Mesothelial cell of epicardium (in vitro differentiated cells): ENCODE results near the gene CSTB. TPM values are rescaled to one million over a fixed set of nuclear protein-coding genes. Genes with fewer than 3 reads are reported as not detected.

ENCODE experiments used
- DNase-seq, 2 experiments: peaks; one replicate each; pipeline ENCODE4 v3.0.0; 2021; ENCODE audit warnings: low spot score in 2 of 2; ENCODE audit not compliant: unreplicated experiment in 2 of 2
- H3K27ac Mint-ChIP-seq: 2 replicates; pipeline ENCODE4 v1.8.0; 2021; ENCODE audit warnings: mixed read lengths
- H3K27me3 Mint-ChIP-seq: 2 replicates; pipeline ENCODE4 v1.8.0; 2021; ENCODE audit warnings: low read depth, mixed read lengths
- H3K36me3 Mint-ChIP-seq: 2 replicates; pipeline ENCODE4 v1.8.0; 2021; ENCODE audit warnings: mixed read lengths
- H3K4me1 Mint-ChIP-seq: 2 replicates; pipeline ENCODE4 v1.8.0; 2021; ENCODE audit warnings: mixed read lengths
- H3K4me3 Mint-ChIP-seq: 2 replicates; pipeline ENCODE4 v1.8.0; 2021; ENCODE audit warnings: mild to moderate bottlenecking, moderate library complexity, mixed read lengths
- H3K9me3 Mint-ChIP-seq: 2 replicates; pipeline ENCODE4 v1.8.0; 2021; ENCODE audit warnings: mixed read lengths
- total RNA-seq: library from RNA; stranded (reverse); gene quantifications from 3 replicates; pipeline ENCODE4 v1.2.1, GENCODE V29; 2021
- TF ChIP-seq, protein P1 (sequence below): fragments of 200-600 bp; sonication (generic); IDR thresholded peaks from one replicate; pipeline ENCODE4 v1.5.0; 2021; ENCODE audit warnings: antibody characterized with exemption; ENCODE audit not compliant: unreplicated experiment

The CSTB gene
- total RNA-seq, 1 donor from 2014 or later = 23.3 TPM

DNA sequence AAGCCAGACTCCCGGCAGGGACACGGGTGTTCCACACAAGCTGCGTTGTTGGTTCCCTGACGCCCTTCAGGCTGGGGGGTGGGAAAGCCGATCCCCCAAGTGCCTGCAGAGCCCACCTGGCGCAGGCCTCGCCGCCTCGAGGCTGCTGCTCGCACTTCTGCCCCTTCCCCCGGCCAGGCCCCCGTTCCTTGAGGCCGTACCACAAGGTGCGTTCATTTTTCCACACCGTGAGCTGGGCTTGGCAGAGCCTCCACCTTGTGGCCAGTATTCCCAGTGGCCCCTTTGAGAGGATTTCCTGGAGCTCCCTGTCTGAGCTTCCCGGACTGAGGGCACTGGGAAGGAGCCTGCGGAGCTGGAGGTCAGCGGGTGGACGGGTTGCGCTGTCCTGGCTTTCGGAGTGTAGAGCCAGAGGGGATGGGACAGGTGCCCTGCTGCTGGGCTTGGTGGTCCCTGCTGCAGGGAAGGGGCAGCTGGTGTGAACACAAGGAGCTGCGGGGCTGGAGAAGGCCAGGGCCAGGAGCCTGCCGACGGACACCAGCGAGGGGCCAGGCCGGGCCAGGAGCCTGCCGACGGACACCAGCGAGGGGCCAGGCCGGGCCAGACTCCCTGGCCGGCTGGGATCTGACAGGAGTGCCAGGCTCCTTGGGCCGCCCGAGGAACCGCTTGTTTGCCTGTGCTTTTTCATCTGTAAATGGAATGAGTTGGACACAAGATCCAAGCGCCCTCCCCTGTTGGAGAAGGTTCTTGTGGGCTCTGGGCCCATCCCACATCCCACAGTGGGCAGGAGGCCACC lies 38.8 kb downstream of the CSTB start:
- no peak for DNase-seq
- H3K36me3 Mint-ChIP-seq = peaks cover 3% of the 10 kb centered on the region
- H3K9me3 Mint-ChIP-seq = no peaks in the 10 kb centered on the region
- TF ChIP-seq, protein P1, sequence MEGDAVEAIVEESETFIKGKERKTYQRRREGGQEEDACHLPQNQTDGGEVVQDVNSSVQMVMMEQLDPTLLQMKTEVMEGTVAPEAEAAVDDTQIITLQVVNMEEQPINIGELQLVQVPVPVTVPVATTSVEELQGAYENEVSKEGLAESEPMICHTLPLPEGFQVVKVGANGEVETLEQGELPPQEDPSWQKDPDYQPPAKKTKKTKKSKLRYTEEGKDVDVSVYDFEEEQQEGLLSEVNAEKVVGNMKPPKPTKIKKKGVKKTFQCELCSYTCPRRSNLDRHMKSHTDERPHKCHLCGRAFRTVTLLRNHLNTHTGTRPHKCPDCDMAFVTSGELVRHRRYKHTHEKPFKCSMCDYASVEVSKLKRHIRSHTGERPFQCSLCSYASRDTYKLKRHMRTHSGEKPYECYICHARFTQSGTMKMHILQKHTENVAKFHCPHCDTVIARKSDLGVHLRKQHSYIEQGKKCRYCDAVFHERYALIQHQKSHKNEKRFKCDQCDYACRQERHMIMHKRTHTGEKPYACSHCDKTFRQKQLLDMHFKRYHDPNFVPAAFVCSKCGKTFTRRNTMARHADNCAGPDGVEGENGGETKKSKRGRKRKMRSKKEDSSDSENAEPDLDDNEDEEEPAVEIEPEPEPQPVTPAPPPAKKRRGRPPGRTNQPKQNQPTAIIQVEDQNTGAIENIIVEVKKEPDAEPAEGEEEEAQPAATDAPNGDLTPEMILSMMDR = no peak
- no peaks in the 10 kb centered on the region for H3K27me3 Mint-ChIP-seq
- H3K4me1 Mint-ChIP-seq = peaks cover 19% of the 10 kb centered on the region
- H3K4me3 Mint-ChIP-seq = no peak overlapping the region
- no peak overlapping the region for H3K27ac Mint-ChIP-seq

DNA sequence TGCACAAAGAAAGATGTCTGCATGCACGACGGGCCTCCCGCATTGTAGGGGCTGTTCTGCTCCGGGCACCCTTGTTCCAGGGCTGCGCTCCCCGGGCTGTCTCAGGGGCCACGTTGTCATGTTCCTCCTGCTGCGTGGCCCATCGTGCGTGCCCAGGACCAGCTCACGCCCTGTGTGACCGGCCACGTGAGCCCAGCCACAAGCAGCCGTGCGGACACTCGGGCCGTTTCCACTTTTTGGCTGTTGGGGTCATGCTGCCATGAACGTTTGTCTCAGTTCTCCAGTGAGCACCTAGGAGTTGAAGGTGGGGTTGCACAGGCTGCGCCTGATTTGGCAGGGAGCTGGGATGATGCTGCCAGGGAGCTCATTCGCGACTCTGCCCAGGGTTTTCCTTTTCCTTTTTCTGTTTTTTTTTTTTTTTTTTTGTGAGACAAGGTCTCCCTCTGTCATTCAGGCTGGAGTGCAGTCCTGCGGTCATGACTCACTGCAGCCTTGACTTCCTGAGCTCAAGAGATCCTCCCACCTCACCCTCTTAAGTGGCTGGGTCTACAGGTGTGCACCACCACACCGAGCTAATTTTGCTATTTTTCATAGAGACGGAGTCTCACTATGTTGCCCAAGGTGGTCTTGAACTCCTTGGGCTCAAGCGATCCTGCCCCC lies 39.8 kb downstream of the CSTB start:
- no peaks in the 10 kb centered on the region for H3K27me3 Mint-ChIP-seq
- H3K4me3 Mint-ChIP-seq = no peak overlapping the region
- no peak overlapping the region for H3K27ac Mint-ChIP-seq
- H3K36me3 Mint-ChIP-seq = peaks cover 3% of the 10 kb centered on the region
- TF ChIP-seq, protein P1 = no peak
- peaks cover 16% of the 10 kb centered on the region for H3K4me1 Mint-ChIP-seq
- H3K9me3 Mint-ChIP-seq = no peaks in the 10 kb centered on the region
- no peak for DNase-seq

DNA sequence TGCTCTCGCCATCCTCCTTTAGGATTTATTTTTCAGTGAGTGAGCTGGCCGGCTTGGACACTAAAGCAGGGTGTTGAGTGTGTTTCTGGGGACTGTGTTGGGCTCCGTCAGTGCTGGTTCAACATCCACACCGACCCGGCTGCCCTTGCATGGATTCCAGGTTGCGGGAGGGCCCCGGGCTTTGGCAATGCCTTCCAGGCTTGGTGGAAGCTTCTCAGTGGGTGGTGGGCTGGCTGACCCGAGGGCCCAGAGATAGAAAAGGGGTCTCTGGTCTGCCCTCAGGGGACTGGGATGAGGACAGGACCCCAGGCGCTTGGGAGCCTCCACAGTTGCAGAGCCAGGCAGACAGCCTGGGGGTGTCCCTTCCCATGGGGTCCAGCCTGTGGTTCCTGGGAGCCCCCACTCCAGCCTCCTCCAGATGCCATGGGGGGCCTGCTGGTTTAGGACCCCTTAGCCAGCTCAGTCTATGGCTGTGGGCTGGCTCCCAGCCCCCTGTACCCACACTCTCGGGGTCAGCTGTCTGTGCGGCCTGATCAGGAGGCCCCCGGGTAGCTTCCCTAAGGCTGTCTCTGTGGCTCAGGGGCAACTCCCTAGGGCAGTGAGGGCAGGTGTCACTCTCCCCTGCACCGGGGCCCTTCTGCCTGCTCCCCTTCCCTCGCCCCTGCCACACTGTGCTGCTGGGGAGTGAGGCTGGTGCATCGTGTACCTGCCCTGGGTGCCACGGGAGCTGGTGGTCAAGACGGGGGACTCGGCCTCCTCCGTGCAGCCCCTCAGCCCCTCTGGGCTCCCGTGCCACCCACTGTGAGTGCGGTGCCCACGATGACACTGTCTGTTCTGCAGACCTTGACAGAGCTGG lies 40.6 kb downstream of the CSTB start:
- Mint-ChIP-seq H3K27me3 (no peaks in the 10 kb centered on the region), H3K4me1 (peaks cover 11% of the 10 kb centered on the region), H3K27ac (no peak overlapping the region), H3K4me3 (no peak overlapping the region), H3K9me3 (no peaks in the 10 kb centered on the region), H3K36me3 (peaks cover 3% of the 10 kb centered on the region)
- DNase-seq = no peak
- TF ChIP-seq, protein P1 = no peak

DNA sequence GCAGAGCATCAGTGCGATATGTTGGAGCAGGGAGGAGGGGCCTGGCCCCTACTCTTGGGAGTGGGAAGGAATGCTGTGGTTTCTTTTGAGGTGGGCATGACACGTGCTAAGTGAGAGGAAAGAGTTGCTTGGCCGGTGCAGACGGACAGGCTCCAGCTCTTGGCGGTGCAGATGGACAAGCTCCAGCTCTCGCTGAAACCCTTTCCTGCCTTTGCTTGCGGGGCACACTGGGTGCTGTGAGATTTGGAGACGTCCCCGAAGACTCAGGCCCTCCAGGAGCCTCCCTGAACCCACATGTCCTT lies 41.2 kb downstream of the CSTB start:
- peaks cover 9% of the 10 kb centered on the region for H3K4me1 Mint-ChIP-seq
- no peaks in the 10 kb centered on the region for H3K9me3 Mint-ChIP-seq
- H3K4me3 Mint-ChIP-seq = no peak overlapping the region
- H3K27ac Mint-ChIP-seq = no peak overlapping the region
- TF ChIP-seq, protein P1 = no peak
- peaks cover 3% of the 10 kb centered on the region for H3K36me3 Mint-ChIP-seq
- no peak for DNase-seq
- no peaks in the 10 kb centered on the region for H3K27me3 Mint-ChIP-seq

DNA sequence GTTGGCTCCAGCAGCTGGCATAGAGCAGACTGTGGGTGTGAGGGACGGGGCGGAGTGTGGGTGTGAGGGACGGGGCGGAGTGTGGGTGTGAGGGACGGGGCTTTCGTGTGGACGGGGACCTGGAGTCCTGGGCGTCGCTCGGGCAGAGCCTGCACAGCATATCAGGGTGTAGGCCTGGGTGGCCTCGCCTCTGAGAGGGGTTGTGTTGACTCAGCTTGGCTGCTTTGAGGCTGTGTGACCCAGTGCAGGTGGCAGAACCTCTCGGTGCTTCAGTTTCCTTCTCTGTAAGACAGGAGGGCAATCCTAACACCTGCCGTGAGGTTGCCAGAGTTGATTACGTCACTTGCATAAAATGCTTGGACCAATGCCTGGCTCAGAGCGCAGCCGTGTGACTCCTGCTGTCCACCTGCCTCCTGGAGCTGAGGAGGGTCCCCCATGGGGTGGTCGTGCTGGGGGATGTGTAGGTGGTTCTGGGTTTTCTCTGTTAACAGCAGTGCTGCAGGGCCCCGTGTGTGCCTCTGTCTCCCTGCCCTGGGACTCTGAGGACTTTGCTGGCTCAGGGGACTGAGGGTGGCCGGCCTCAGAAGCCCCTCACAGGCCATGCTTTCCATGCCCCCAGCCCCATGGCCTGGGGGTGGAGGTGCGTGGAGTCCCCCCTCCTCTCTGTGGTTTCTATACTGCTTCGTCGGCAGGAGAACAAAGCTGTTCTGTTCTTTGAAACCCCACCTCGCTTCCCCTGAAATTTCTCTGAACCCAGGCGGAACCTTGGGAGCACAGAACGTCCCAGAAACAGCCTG lies 41.8 kb downstream of the CSTB start:
- Mint-ChIP-seq H3K4me1 (peaks cover 14% of the 10 kb centered on the region), H3K4me3 (no peak overlapping the region), H3K9me3 (no peaks in the 10 kb centered on the region), H3K36me3 (peaks cover 3% of the 10 kb centered on the region), H3K27ac (no peak overlapping the region), H3K27me3 (no peaks in the 10 kb centered on the region)
- TF ChIP-seq, protein P1 = no peak
- DNase-seq = no peak
